NCI-H2107 (cell line): Measurements from ENCODE around the gene RNU1-2.
"Not testable (repeated sequence)": the region's sequence is repeated elsewhere in the genome, so short reads cannot be mapped to it uniquely, and the experiment has no call there.

ENCODE experiments used
- DNase-seq: peaks from one replicate; lab custom pipeline; 2025; lab: John Stamatoyannopoulos, UW

The RNU1-2 gene

DNA sequence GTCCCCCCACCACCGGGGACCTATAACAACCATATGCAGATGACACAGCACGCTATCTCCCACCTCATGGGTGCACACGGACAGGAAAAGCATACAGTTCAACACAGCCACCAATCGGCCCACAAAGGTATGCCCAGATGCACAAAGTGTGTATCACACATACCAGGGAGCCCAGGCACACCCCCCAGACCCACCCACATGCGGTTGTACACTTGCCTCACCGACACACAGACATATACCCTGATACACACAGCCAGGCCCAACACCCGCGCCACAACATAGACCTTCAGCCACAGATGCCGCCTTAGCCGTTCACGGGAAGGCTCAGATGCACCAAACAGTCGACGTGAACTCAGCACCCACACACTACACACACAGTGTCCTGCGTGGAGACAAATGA, 31.5 kb downstream of the RNU1-2 start:
- no peak for DNase-seq

DNA sequence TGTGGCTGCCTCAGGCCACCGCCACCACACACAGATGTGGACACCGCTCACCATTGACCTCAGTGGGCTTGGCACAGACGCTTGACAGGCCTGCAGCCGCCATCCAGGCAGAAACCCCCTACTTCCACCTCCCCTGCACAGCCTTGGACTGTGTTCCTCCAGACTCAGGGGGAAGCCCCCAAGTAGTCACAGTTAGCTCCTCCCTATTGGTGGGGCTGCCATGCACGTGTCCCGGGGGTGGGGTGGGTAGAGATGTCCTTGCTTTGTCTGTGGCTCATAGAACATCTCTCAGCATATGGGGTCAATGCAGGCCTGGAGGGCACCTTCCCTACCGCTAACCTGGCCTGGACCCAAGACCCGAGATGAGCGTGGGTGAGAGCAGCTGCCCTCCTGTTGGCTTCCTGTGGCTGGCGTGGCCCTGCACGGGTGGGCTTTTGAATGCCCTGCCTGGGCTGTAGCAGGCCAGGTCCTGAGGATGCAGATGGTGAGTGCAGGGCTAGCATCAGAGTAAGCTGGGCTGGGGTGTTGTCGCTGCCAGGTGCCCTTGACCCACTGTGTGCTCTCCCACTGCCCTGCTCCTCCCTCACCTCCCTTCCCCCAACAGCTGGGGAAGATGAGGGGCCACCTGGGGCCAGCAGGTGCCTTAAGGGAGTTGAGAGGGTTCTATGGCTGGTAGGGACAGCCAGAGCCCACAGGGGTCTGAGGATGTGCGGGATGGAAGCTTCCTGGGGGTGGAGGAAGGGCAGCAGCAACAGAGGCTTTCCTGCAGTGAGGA, 32.1 kb downstream of the RNU1-2 start:
- no peak for DNase-seq

DNA sequence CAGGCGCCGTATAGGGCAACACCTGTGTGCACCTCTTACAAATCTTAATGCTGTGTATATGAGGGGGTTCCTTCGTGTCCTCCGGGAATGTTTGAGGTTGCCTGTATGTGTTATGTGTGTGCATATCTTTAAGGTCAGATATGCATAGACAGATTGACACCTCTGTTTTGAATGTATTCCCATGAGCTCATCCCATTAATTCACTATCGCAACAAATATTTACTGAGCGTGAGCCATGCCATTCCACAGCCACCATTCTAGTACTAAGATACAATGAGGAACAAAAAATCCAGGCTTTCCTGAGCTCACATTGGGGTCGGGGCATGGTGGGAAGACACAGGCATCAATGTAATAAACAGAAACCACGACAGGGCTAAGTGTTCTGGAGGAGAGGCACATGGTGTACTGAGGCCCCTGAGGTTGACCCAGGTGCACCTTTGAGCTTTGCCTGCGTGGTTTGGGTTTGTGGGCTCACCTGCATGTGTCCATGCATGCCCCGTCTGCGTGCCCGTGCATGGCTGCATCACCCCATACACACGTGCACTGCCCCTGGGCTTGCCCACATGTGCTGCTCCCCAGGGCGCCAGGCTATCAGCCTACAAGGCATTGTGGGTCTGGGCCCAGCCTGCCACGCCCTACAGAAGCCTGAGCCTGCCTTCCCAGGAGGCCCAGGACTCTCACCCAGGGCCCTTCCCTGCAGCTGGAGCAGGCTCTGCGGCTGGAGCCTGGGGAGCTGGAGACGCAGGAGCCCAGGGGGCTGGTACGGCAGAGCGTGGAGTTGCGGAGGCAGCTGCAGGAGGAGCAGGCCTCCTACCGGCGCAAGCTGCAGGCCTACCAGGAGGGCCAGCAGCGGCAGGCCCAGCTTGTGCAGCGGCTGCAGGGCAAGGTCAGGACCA, 33.6 kb downstream of the RNU1-2 start:
- DNase-seq = peak; percentile 76

DNA sequence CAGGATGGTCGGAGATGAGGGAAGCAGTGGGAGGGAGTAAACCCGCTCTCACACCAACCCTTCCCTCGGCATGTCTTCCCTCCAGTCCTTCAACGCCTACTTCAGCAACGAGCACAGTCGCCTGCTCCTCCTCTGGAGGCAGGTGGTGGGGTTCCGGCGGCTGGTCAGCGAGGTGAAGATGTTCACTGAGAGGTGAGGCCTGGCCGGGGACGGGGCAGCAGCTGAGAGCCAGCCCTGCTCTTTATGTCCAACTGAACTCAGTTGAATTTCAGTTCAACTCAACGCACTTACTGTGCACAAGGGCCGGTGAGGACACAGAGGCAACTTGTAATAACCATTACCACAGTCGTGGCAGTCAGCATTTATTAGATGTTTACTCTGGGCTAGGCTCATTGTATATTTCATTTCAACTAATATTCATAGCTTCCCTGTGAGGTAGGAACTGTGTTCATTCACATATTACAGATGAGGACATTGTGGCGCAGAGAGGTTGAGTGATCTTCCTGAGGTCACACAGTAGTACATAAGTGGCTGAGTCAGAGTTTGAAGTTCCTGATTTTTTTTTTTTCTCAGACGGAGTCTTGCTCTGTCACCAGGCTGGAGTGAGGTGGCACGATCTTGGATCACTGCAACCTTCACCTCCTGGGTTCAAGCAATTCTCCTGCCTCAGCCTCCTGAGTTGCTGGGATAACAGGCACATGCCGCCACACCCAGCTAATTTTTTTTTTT, 35.6 kb downstream of the RNU1-2 start:
- not testable (repeated sequence) for DNase-seq

DNA sequence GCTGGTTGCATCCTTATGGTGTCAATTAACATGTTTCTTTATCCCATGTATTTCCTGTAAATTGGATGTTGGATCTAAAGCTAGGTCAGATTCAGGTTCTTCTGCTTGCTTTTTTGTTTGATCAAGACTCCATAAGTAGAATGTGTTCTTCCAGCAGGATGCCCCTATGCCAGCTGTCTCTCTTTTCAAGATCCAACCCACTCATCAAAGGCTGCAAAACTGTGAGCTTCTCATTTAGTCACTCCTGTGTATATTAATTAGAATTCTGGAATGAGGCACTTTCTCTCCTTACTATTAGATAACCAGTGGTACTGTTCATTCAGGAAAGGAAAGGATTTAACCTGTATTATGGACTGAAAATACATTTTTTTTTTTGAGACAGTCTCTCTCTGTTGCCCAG, 38.2 kb downstream of the RNU1-2 start:
- not testable (repeated sequence) for DNase-seq

DNA sequence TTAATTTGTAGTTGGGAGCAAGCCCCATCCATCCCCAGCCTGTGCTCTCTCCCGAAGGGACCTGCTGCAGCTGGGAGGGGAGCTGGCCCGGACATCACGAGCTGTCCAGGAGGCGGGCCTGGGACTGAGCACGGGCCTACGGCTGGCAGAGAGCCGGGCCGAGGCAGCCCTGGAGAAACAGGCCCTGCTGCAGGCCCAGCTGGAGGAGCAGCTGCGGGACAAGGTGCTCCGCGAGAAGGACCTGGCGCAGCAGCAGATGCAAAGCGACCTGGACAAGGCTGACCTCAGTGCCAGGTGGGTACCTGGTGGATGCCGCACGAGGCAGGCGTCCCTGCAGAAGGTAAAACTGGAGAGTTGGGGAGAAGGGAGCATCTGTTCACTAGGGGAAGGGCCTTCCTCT, 40.8 kb downstream of the RNU1-2 start:
- not testable (repeated sequence) for DNase-seq

DNA sequence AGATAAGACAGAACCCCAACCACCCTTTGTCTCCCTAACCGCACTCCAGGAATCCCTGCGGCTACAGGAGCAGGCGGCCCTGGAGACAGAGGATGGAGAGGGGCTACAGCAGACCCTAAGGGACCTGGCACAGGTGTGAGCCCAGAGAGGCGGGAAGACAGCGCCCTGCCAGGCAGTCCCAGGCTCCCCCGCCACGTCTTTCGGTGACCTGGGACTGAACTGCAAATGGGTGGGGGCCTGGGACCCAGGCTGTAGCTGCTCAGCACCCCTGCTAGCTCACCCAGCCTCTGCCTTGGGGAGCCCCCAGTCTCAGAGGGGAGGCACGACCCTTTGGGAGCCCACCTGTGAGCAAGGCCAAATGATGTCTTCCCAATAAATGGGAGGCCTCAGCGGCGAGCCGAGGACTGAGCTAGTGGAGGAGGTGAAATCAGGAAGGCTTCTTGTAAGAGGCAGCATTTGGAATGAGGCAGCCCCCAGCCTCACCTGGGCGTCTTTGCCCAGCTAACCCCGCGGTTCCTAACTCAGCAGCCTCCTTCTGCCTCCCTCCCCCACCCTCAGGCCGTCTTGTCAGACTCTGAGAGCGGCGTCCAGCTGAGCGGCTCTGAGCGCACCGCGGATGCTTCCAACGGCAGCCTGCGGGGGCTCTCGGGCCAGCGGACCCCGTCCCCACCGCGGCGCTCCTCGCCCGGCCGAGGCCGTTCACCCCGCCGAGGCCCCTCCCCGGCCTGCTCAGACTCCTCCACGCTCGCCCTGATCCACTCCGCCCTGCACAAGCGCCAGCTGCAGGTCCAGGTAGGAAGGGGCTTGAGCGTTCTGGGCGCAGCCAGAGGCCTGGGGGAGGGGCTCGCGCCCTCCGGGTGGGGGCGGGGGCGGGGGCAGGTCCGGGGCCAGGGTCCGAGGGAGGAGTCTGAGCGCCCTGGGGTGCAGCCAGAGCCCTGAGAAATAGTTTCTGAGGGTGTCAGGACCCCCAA, 42.9 kb downstream of the RNU1-2 start:
- no peak for DNase-seq

DNA sequence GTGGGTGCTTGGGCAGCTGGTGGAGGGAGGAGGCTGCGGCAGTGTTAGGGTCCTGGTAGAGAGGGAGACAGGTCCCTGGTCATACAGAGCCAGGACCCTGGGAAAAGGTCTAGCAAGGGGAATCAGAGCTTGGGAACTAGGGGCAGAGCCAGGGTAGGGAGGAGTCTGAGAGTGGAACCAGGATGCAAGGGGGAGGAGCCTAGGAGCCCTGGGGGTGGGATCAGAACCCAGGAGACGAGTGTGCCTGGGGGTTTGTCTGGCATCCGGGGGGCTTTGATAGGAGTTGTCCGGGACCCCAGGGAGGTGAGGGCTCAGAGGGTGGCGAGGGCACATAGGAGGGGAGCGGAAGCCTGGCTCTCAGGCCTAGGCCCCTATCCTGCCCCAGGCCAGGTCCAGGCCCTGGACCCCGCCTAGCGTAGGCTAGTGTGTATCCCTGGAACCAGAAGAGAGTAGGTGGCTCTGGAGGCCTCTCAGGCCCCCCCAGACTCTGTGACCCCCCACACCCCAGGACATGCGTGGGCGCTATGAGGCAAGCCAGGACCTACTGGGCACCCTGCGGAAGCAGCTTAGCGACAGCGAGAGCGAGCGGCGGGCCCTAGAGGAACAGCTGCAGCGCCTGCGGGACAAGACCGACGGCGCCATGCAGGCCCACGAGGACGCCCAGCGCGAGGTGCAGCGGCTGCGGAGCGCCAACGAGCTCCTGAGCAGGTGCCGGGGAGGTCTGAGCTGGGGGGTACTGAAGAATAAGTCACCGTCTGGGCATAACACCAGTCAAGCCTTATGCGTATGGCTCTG, 43.8 kb downstream of the RNU1-2 start:
- DNase-seq = not testable (repeated sequence)

DNA sequence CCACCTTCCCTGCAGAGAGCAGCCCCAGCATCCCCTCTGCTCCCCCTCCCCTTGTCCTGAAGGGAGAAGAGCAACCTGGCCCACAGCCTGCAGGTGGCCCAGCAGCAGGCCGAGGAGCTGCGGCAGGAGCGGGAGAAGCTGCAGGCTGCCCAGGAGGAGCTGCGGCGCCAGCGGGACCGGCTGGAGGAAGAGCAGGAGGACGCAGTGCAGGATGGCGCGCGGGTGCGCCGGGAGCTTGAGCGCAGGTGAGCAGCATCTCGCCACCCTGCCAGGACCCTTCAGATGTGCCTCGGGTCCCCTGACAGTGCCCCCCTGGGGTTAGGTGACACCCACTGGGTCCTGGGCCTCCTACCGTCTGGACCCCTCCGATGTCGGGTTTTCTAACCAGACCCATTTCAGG, 48.3 kb downstream of the RNU1-2 start:
- DNase-seq = no peak

DNA sequence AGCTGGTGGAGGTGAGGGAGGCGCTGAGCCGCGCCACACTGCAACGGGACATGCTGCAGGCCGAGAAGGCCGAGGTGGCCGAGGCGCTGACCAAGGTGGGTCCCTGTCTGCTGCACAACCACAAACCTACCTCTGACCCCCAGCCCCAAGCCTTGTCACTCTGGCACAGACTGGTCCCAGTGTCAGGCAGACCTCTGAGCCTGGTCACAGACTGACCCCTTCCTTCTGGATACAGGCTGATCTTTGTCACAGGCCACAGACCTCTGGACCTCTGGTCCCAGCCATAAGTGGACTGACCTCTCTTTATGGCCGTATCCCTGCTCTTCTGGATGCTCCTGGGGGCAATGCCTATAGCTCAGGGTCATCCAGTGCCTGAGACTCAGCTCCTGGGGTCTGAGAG, 49.7 kb downstream of the RNU1-2 start:
- not testable (repeated sequence) for DNase-seq
